GM21717 (cell line): ENCODE measurements around the gene COLEC11.

Experiments used
- ATAC-seq: cut with Tn5 transposase; IDR thresholded peaks from one replicate; pipeline ENCODE4 v1.9.1; 2021; ENCODE audit warnings: mild to moderate bottlenecking, moderate library complexity; ENCODE audit not compliant: unreplicated experiment

The COLEC11 gene

DNA sequence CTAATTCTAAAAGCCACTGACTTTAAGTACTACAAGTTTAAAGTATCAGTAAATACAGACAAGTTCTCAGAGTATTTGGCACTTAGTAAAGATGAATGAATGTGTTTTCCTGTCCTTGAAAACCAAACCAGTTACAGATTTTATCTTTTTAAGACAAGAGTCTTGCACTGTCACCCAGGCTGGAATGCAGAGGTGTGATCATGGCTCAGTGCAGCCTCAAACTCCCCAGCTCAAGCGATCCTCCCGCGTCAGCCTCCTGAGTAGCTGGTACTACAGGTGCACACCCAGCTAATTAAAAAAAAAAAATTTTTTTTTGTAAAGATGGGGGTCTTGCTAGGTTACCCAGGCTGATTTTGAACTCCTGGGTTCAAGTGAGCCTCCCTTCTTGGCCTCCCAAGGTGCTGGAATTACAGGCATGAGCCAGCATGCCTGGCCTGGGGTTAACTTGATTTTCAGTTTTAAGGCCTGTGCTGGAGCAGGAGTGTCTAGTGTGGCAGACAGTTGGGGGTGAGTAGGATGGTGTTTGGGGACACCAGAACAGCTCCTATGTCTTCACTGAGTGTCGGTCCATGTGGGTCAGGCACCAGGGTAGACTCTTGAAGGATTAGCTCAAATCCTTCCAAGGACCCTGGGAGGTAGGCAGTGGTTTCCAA is 10.2 kb upstream of the COLEC11 start:
- ATAC-seq, result no peak

GRCh38 chr2:3585261-3586109 is 9.4 kb upstream of the COLEC11 start:
- no peak for ATAC-seq

DNA sequence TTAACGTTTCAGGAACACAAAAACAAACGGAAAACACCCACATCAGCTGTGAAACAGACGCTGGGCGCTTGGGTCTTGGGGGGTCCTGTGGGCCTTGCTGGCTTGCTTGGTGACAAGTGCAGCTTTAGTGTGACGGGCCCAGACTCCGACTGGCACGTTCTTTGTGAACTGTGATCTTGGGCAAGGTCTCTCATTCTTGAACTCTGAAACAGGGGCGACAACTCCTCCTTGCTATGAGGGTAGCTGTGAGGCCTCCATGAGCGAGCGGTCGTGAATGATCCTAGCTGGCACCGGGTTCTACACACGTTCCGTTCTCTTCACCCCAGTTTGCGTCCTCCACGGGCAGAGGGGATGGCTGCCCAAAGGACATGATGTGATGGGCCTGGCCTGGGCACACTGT is 8.7 kb upstream of the COLEC11 start:
- no peak for ATAC-seq

DNA sequence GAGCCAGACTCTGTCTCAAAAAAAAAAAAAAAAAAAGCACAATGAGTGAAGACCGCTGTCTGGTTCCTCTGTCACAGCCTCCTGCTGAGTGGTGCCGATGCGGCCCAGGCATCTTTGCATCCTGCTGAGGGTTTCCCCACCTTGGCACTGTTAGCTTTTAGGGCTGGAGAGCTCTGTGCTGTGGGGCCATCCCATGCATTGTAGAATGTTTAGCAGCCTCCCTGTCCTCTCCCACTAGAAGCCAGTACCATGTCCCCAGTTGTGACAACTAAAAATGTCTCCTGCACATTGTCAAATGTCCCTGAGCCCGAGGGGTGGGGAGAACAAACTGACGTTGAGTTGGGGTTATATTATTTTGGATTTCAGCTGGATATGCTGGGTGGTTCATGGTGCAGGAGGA is 7.9 kb upstream of the COLEC11 start:
- no peak for ATAC-seq

DNA sequence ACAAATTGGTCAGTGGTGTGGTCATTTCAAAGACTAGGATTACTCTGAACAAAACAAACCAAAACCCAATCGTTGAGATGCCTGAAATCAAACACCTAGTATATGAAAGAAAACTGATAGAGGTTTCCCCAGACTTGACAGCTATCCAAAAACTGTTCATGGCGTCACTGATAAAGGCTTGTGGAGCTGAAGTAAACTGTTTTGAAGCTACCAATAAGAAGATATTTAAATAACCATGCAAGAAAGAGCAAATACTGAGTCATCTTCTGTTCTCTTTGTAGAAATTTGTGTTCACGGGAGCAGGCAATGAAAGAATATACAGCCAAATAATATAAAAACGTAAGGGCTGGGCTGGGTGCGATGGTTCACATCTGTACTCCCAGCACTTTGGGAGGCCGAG is 7.5 kb upstream of the COLEC11 start:
- no peak for ATAC-seq

- no peak for ATAC-seq
Measured at GRCh38 chr2:3588084-3588483, 6.8 kb upstream of the COLEC11 start.

DNA sequence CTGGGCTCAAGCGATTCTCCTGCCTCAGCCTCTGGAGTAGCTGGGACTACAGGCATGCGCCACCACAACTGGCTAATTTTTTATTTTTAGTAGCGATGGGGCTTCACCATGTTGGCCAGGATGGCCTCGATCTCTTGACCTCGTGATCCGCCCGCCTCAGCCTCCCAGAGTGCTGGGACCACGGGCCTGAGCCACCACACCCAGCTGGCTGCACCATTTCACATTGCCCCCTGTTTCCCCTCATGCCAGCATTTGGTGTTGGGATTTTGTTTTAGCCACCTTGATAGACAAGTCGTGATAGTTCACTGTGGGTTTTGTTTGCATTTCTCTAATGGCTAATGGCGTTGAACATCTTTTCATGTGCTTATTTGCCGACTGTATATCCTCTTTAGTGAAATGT is 5.8 kb upstream of the COLEC11 start:
- no peak for ATAC-seq

- no peak for ATAC-seq
Measured at GRCh38 chr2:3595404-3595803, 492 bp downstream of the COLEC11 start.

DNA sequence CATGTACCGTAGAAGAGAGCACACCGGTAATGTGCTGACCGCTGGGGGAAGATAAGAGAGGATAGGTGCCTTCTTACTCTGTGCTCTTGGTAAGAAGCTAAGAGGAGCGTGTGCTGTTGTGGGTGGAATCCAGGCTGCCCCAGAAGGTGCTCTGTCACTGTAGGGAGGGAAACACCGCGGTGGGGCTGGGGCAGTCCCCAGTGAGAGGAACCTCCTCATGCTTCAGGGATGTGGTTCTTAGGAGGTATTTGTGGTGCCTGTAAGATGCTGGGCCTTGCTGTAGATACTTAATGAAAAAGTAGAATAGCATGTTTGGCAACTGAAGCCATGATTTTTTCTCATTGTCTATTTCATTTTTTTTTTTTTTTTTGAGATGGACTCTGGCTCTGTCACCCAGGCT is 1.1 kb downstream of the COLEC11 start:
- peak; percentile 88 for ATAC-seq

DNA sequence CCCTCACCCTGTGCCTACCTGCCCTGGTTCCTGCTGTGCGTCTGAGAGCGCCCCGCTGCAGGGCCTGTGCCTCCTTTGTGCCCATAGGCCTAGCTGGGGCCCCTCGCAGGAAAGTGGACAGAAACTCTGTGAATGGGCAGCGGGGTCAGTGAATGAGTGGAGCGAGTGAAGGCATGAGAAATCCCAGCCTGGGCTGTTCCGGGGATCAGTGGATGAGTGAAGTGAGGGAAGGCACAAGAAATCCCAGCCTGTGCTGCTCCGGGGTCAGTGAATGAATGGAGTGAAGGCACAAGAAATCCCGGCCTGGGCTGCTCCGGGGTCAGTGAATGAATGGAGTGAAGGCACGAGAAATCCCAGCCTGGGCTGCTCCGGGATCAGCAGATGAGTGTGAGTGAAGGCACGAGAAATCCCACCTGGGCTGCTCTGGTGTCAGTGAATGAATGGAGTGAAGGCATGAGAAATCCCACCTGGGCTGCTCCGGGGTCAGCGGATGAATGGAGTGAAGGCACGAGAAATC is 2.0 kb downstream of the COLEC11 start:
- ATAC-seq, result no peak

GRCh38 chr2:3597567-3597966 is 2.7 kb downstream of the COLEC11 start:
- peak; percentile 53 for ATAC-seq

GRCh38 chr2:3598197-3598910 is 3.4 kb downstream of the COLEC11 start:
- ATAC-seq, result no peak

DNA sequence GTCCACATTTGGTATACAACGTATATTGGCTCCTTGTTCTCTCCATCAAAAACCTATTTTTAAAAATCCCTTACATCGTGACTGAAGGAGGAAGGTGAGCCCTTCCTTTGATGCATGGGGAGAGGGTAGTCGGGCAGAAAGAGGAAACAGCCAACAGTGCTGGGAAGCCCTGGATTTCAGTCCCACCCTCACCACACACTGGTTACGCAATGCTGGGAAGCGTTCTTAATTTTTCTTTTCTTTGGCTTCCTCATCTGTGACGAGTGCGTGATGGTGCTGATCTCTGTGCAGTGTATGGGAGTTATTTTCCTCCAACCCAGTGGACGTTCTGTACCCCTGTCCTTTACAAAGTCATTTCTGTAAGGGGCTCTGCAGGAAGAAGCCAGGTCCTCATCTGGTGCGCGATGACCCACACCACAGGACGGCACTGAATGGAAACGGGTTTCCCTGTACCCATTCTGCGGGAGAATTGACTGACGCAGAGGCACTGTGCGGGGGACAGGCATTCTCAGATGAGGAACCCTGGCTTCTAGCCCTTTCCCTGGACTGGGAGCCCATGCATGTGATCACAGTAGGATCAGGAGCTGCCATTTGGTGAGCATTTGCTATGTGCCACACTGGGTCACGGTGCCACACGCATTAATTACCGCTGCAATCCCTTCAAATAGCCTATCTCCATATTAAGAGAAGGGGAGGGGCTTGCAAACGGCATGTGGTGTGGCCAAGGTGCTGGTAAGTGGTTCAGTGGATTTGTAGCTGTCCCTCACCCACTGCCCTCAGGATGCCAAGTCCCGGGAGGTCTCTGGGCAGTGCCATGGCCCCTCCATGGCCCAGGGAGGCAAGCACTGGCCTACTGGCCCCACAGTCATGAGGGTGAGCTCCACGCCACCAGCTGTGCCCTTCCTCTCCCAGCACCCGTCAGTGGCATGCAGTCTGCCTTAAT is 4.3 kb downstream of the COLEC11 start:
- ATAC-seq, result no peak

- no peak for ATAC-seq
Measured at GRCh38 chr2:3600256-3600855, 5.4 kb downstream of the COLEC11 start.

- ATAC-seq, result no peak
Measured at GRCh38 chr2:3601561-3602271, 6.8 kb downstream of the COLEC11 start.

DNA sequence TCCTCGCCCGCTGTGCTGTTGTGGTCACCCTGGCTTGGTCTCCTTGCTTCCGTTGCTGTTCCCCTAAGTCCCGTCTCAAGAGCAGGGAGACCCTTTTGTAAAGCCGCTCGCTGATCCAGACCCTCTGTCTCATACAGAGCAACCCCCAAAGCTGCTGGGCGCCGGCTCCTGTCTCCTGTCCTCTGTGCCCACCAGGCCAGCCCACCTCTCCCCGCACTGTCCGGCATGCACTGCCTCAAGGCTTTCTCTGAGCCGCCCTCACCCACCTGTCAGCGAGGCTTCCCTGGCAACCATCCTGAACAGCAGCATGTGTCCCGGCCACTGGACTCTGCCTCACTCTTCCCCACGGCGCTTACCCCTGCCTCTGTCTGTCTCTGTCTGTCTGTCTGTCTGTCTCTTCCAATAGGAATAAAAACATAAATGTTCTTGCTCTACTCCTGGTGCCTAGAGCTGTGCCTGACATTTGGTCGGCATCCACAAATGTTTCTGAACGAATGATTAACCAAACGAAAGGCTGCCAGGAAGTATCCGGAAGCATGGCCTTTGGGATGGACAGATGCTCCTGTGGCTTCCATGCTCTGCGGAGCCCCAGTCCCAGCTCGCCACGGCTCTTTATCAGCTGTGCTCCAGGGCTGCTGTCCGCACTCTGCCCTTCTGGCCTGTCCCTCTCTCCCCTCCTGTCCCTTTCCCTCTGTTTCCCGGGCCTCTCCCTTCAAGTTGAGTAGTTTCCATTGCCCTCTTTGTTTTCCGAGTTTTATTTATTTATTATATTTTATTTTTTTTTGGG is 7.8 kb downstream of the COLEC11 start:
- ATAC-seq, result no peak

DNA sequence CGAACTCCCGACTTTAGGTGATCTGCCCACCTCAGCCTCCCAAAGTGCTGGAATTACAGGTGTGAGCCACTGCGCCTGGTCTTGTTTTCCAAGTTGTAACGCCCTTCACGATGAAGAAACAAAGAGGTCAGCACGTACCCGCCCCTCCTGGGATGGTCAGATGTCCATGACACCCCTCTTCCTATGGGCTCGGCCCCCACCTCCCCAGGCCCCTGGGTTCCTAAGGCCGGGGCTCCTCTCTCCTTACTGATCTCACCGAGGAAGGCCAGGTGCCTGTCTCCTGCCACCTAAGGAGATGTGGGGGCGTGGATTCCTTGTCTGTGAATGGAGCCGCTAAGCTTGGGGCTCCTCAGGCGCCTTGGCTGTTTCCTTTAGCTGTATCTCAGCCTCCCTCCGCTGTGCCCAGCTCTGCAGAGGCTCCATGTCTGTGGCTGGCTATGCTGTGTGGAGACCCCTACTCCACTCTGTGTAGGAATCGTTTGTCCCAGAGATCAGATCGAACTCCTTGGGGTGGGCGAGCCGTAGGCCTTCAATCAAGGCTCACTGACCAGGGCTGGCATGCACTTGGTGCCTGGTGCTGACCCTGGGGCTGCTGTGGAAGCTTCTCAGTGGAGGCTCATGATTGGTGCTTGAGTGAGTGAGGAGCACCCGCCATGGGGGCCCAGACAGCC is 8.8 kb downstream of the COLEC11 start:
- ATAC-seq, result no peak

DNA sequence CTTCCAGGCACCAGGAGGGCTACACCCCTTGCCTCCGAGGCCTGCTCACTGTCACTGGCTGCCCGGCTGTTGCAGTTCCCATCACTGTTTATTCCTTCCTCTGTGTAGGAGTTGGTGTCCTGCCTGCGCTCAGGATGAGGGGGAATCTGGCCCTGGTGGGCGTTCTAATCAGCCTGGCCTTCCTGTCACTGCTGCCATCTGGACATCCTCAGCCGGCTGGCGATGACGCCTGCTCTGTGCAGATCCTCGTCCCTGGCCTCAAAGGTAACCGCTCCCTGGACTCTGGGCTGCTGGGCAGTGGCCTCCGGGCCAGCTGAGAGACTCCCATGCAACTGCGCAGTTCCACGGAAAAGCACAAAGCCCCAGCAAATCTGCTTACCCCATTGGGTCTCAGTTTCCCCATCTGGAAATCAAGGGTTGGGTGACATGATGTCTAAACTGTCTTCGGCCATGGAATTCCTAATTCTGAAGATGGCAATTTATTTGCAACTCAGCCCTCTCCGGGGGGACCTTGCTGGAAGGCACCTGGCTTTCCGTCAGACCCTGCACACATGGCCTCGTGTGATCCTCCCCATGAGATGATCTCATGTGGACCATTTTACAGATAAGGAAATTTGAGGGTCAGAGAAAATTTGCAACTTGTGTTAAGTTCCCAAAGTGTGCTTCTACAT is 9.4 kb downstream of the COLEC11 start:
- no peak for ATAC-seq
